ENCODE data around the gene TSPAN9.

The TSPAN9 gene

GRCh38 chr12:3033539-3033867, 43.7 kb upstream of the TSPAN9 start:
- peak overlapping the region; percentile 19 for H3K27ac Mint-ChIP-seq

GRCh38 chr12:3034067-3034750, 43.0 kb upstream of the TSPAN9 start:
- Mint-ChIP-seq H3K4me1 (peaks cover 60% of the 10 kb centered on the region), H3K4me3 (no peak overlapping the region), H3K36me3 (ENCODE audit: low read depth) (peaks cover 8% of the 10 kb centered on the region), H3K9me3 (no peaks in the 10 kb centered on the region), H3K27me3 (ENCODE audit: low read depth, poor library complexity) (peaks cover 8% of the 10 kb centered on the region), H3K27ac (no peak overlapping the region)
- peak; percentile 83 for DNase-seq
- TF ChIP-seq CTCF (IDR thresholded peaks at IDR 0.05), result peak; percentile 72

More at GRCh38 chr12:3033539-3033867, 43.7 kb upstream of the TSPAN9 start:
- Mint-ChIP-seq H3K4me3 (no peak overlapping the region), H3K9me3 (no peaks in the 10 kb centered on the region), H3K4me1 (peaks cover 53% of the 10 kb centered on the region), H3K27me3 (ENCODE audit: low read depth, poor library complexity) (peaks cover 8% of the 10 kb centered on the region), H3K36me3 (ENCODE audit: low read depth) (peaks cover 8% of the 10 kb centered on the region)
- no peak for DNase-seq
- no peak for TF ChIP-seq CTCF (IDR thresholded peaks at IDR 0.05)

- no peaks in the 10 kb centered on the region for H3K9me3 Mint-ChIP-seq
- peaks cover 64% of the 10 kb centered on the region for H3K4me1 Mint-ChIP-seq
- no peak overlapping the region for H3K4me3 Mint-ChIP-seq
- no peak overlapping the region for H3K27ac Mint-ChIP-seq
- peaks cover 8% of the 10 kb centered on the region for H3K27me3 Mint-ChIP-seq (ENCODE audit: low read depth, poor library complexity)
- DNase-seq, result no peak
- peaks cover 4% of the 10 kb centered on the region for H3K36me3 Mint-ChIP-seq (ENCODE audit: low read depth)
- TF ChIP-seq CTCF (IDR thresholded peaks at IDR 0.05), result no peak
Measured at GRCh38 chr12:3035171-3035570, 42.0 kb upstream of the TSPAN9 start.

GRCh38 chr12:3035815-3036702, 41.1 kb upstream of the TSPAN9 start:
- Mint-ChIP-seq H3K36me3 (ENCODE audit: low read depth) (peaks cover 4% of the 10 kb centered on the region), H3K27me3 (ENCODE audit: low read depth, poor library complexity) (peaks cover 8% of the 10 kb centered on the region), H3K9me3 (no peaks in the 10 kb centered on the region), H3K4me1 (peaks cover 56% of the 10 kb centered on the region), H3K4me3 (no peak overlapping the region), H3K27ac (no peak overlapping the region)
- peak; percentile 44 for TF ChIP-seq CTCF (IDR thresholded peaks at IDR 0.05)
- DNase-seq, result no peak

GRCh38 chr12:3036901-3037600, 40.1 kb upstream of the TSPAN9 start:
- Mint-ChIP-seq H3K4me1 (peaks cover 54% of the 10 kb centered on the region), H3K27me3 (ENCODE audit: low read depth, poor library complexity) (peaks cover 10% of the 10 kb centered on the region), H3K4me3 (no peak overlapping the region), H3K9me3 (no peaks in the 10 kb centered on the region), H3K36me3 (ENCODE audit: low read depth) (peaks cover 4% of the 10 kb centered on the region), H3K27ac (peak overlapping the region; percentile 60)
- DNase-seq, result no peak
- TF ChIP-seq CTCF (IDR thresholded peaks at IDR 0.05), result no peak
